NCI-H345 (cell line): ENCODE measurements around the gene SLC7A1.

ENCODE experiments used
- DNase-seq: peaks from one replicate; lab custom pipeline; 2025; lab: John Stamatoyannopoulos, UW

The SLC7A1 gene

GRCh38 chr13:29561918-29562317 lies 33.6 kb downstream of the SLC7A1 start:
- DNase-seq = no peak

- DNase-seq = no peak
Measured at GRCh38 chr13:29556742-29557141, 38.7 kb downstream of the SLC7A1 start.

GRCh38 chr13:29551214-29551613 lies 44.3 kb downstream of the SLC7A1 start:
- DNase-seq = no peak

GRCh38 chr13:29550430-29550988 lies 45.0 kb downstream of the SLC7A1 start:
- no peak for DNase-seq

GRCh38 chr13:29548722-29549121 lies 46.8 kb downstream of the SLC7A1 start:
- no peak for DNase-seq

- no peak for DNase-seq
Measured at GRCh38 chr13:29547153-29547552, 48.3 kb downstream of the SLC7A1 start.

- DNase-seq = no peak
Measured at GRCh38 chr13:29546662-29547061, 48.8 kb downstream of the SLC7A1 start.

- no peak for DNase-seq
Measured at GRCh38 chr13:29545988-29546387, 49.5 kb downstream of the SLC7A1 start.

GRCh38 chr13:29543230-29544215 lies 52.0 kb downstream of the SLC7A1 start:
- no peak for DNase-seq

- no peak for DNase-seq
Measured at GRCh38 chr13:29542381-29542780, 53.1 kb downstream of the SLC7A1 start.

GRCh38 chr13:29541400-29541799 lies 54.1 kb downstream of the SLC7A1 start:
- no peak for DNase-seq

- no peak for DNase-seq
Measured at GRCh38 chr13:29540799-29541198, 54.7 kb downstream of the SLC7A1 start.

- no peak for DNase-seq
Measured at GRCh38 chr13:29540334-29540733, 55.2 kb downstream of the SLC7A1 start.

- no peak for DNase-seq
Measured at GRCh38 chr13:29539856-29540255, 55.6 kb downstream of the SLC7A1 start.

GRCh38 chr13:29538652-29539040 lies 56.8 kb downstream of the SLC7A1 start:
- DNase-seq = no peak

GRCh38 chr13:29537736-29538651 lies 57.5 kb downstream of the SLC7A1 start:
- DNase-seq = no peak

- DNase-seq = no peak
Measured at GRCh38 chr13:29536853-29537252, 58.6 kb downstream of the SLC7A1 start.

GRCh38 chr13:29535663-29536655 lies 59.5 kb downstream of the SLC7A1 start:
- DNase-seq = no peak

GRCh38 chr13:29534083-29534482 lies 61.4 kb downstream of the SLC7A1 start:
- no peak for DNase-seq

GRCh38 chr13:29532821-29533220 lies 62.7 kb downstream of the SLC7A1 start:
- DNase-seq = no peak

- no peak for DNase-seq
Measured at GRCh38 chr13:29532116-29532515, 63.4 kb downstream of the SLC7A1 start.
